HepG2 (cell line): Measurements from ENCODE around the gene DPP3.
"Not testable (repeated sequence)": the region's sequence is repeated elsewhere in the genome, so short reads cannot be mapped to it uniquely, and the experiment has no call there.

Experiments
- CTCF ChIP-seq: sonication (generic); formaldehyde crosslinking; IDR thresholded peaks from 2 replicates; pipeline ENCODE4 v1.5.0; 2020; ENCODE audit warnings: mild to moderate bottlenecking, missing genetic modification reagents, moderate library complexity
- FOXK2 ChIP-seq: fragments of 450-650 bp; IDR thresholded peaks from 2 replicates; pipeline ENCODE4 v1.6.1; 2016
- HNRNPK ChIP-seq: fragments of 200-400 bp; formaldehyde crosslinking; IDR thresholded peaks from 2 replicates; pipeline ENCODE4 v1.6.1; 2018; ENCODE audit warnings: low read length, low read depth, moderate library complexity, mild to moderate bottlenecking; ENCODE audit not compliant: poor library complexity, severe bottlenecking
- JUND ChIP-seq: sonication (generic); formaldehyde crosslinking; IDR thresholded peaks from 2 replicates; pipeline ENCODE4 v1.8.0; 2022; ENCODE audit warnings: mild to moderate bottlenecking, missing genetic modification reagents
- NFYB ChIP-seq: sonication (generic); formaldehyde crosslinking; IDR thresholded peaks from 2 replicates; pipeline ENCODE4 v1.4.0; 2020; ENCODE audit warnings: missing genetic modification reagents
- TP53 ChIP-seq: sonication (generic); formaldehyde crosslinking; conservative IDR thresholded peaks from 2 replicates; pipeline ENCODE4 v1.4.0; 2020; ENCODE audit warnings: missing genetic modification reagents
- ZBED4 ChIP-seq: sonication (generic); formaldehyde crosslinking; IDR thresholded peaks from 2 replicates; pipeline ENCODE4 v1.4.0; 2020; ENCODE audit warnings: missing genetic modification reagents, borderline replicate concordance
- ZNF18 ChIP-seq: sonication (generic); formaldehyde crosslinking; IDR thresholded peaks from 2 replicates; pipeline ENCODE4 v1.8.0; 2022; ENCODE audit warnings: mild to moderate bottlenecking, missing genetic modification reagents; ENCODE audit not compliant: insufficient replicate concordance
- ZNF34 ChIP-seq: sonication (generic); formaldehyde crosslinking; IDR thresholded peaks from 2 replicates; pipeline ENCODE4 v1.4.0; 2020; ENCODE audit warnings: mild to moderate bottlenecking, missing genetic modification reagents, borderline replicate concordance
- ZNF549 ChIP-seq: sonication (generic); formaldehyde crosslinking; IDR thresholded peaks from 2 replicates; pipeline ENCODE4 v1.5.0; 2020; ENCODE audit warnings: missing genetic modification reagents

GRCh38 chr11:66540598-66540997 lies 60.4 kb downstream of the DPP3 start:
- not testable (repeated sequence) for TF ChIP-seq TP53 (CRISPR knock-in tag); ZNF34; ZNF18; ZBED4 (CRISPR knock-in tag); FOXK2; NFYB (CRISPR knock-in tag); HNRNPK; ZNF549 (CRISPR knock-in tag); CTCF (CRISPR knock-in tag); JUND (CRISPR knock-in tag)
